ENCODE results near the gene PEAR1.

PEAR1 gene

GRCh38 chr1:156942176-156942575 lies 48.7 kb downstream of the PEAR1 start:
- DNase-seq: no peak

DNA sequence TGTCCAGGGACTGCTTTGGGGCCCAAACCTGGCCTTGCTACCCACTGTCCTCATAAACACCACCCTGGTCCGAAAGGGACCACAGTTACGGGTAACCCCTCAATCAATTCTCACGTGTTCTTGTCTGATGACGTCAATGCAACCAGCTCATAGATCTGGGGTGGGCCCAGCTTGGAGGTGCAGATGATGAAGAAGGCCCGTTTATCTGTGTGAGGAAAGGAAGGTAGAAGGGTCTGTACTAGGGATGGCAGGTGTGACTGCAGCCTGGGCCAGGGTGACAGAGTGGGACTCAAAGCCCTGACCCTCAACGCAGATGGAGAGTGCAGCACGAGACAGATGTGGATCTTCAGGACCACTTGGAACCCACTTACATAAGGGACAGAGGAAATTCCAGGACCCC lies 49.1 kb downstream of the PEAR1 start:
- no peak for DNase-seq

- DNase-seq: no peak
Measured at GRCh38 chr1:156943756-156944155, 50.2 kb downstream of the PEAR1 start.

GRCh38 chr1:156944268-156944667 lies 50.8 kb downstream of the PEAR1 start:
- DNase-seq: no peak

DNA sequence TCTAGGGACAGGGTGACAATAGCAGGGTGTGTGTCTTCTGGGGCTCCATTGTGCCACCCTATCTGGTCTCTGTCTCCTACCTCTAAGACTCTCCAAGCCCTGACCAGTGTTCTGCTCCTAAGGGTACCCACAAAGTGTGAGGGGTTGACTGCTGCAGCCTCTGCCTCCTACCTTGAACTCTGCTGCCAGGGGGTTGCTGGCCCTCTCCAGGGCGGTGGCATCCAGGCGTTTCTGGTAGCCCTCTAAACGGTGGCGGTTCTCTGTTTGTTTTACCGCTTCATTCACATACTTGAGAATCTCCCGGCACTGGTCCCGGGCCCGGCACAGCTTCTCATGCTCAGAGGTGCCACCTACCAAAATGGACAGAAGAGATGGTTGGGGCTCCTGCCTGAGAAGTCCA lies 51.3 kb downstream of the PEAR1 start:
- DNase-seq: no peak

DNA sequence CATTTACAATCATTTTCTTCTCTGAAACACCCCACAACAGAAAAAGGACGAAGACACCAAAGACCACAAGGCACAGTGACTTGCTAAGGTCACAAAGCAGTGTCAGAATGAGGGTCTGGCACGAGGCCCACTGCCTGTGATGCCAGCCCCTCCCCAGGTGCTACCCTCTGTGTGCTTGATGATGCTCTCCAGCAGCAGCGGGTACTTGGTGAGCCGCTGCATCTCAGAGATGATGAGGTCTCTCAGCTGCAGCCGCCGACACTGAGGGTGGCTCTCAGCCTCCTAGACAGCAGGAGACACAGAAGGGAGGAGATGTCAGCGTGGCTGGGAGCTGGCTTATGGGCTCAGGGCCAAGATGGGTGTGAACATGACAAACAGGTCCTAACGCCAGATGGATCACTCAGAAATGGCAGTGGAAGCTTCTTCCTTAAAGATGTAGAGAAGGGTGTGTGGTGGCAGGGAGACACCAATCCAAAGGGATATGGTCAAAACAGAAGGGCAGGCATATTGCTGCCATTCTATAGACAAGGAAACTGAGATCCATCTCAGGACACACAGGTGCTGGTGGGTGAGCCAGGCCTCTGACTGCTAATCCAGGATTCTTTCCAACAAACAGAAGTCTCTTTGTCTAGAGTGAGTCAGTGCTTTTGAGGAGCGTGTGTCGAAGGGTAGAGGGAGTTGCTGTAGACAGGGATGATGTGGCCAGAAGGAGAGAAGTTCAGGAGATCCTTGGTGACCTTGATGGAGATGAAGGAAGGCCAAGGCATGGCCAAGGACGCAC lies 52.6 kb downstream of the PEAR1 start:
- DNase-seq: no peak

DNA sequence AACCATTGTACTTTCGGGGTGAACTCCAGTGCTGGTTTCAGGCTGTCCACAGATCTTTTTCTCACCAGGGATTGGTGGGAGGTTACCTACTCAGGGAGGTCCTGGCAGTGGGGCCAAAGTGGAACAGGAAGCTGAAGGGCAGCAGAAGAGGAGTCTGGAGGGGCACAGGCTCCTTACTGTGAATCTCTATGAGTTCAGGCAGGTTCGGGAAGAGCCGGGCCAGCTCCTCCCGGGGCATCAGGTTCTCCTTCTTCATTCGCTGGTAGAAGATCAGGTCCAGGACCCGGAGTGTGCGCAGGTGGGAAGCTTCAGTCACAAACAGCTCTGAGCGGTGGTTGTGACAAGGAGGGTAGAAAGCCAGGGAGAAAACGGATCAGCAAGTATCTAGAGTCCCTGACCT lies 53.6 kb downstream of the PEAR1 start:
- DNase-seq: no peak

DNA sequence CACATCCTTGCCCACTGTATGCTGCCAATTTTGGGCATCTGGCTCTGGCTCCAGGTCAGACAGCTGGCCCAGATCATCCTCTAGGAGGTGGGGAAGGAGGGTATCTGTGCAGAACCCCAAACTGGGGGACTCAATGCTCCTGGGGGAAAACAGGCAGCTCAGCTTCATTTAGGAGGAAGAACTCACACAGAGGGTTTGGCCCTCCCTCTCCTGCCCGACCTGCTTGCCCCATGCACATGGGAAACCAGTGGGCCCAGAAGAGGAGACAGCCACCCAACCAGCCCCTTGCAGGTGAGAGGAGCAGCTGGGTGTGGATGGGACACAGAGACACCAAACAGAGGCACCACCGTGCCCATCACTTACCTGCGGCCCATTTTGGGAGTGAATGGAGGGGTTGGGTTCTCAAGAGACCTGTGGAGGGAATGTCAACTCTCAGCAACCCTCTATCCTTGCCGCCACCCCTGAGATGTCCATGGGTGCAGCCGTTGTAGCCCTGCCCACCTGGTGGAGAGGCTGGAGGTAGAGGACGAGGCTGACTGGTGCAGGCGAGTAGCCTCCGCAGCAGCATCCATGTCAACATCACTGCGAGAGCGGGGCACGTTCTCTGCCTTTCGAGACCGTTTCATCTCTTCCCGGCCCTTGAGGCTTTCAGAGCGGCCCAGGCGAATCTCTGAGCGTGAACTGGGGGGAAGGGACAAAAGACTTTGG lies 54.5 kb downstream of the PEAR1 start:
- no peak for DNase-seq

DNA sequence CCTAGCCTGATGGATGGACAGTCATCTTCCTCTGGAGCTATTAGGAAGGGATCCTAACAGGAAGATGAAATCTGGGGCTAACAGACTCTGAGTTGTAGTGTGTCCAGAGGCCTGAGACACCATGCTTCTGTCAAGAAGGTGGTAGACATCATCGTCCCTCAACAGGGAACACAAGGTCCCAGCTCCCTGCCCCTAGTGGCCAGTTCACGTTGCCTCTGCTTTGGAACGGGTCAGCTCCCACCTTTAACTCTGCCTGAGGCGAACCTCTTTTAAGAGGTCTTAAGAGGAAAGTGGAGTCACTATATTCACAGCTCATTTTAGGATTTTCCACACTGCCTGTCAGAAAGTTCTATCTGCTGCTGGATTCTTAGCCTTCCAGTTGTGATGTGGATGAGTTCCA lies 55.2 kb downstream of the PEAR1 start:
- no peak for DNase-seq

- DNase-seq: no peak
Measured at GRCh38 chr1:156949127-156949526, 55.6 kb downstream of the PEAR1 start.

- no peak for DNase-seq
Measured at GRCh38 chr1:156951371-156951770, 57.9 kb downstream of the PEAR1 start.

GRCh38 chr1:156953571-156953970 lies 60.1 kb downstream of the PEAR1 start:
- no peak for DNase-seq

GRCh38 chr1:156956333-156956732 lies 62.8 kb downstream of the PEAR1 start:
- DNase-seq: no peak

DNA sequence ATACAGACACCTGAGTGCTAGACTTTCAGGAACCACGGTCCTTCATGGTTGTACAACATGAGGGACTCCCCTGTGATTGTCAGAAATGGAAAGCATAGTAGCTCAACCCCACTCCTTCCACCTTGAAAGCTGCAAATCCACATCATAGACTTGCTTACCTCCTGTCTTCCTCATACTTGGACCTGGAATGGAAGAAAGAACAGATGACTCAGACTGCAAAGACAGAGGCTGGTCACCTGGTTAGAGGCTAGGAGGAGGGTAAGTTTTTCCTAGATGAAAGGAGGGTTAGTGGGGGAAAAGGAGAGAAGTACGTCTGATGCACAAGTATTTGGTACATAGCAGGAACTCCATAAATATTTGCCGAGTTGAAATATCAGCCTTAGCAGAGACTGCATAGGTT lies 64.1 kb downstream of the PEAR1 start:
- no peak for DNase-seq

DNA sequence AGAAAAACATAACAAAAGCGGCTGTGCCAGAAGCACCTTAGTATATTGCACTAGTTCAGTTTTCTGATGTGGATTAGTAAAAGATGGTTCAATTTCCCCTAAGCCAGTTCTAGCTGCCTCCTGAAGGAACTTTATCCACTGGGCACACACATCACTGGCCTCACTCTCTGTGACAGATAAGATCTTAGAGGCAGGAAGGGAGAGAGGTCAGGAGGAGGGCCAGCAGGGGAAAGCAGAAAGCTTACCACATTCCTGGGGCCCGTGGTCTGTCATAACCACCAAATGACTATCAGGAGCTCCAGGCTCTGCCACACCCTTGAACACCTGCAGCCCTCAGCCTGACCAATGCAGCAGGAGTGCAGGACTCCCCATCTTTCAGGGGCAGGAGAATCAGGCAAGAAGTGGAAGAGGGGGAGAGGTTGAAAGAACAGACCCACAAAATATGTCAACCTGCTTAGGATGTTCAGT lies 64.8 kb downstream of the PEAR1 start:
- no peak for DNase-seq

- DNase-seq: no peak
Measured at GRCh38 chr1:156959414-156959813, 65.9 kb downstream of the PEAR1 start.

GRCh38 chr1:156959925-156960324 lies 66.4 kb downstream of the PEAR1 start:
- DNase-seq: no peak

- DNase-seq: no peak
Measured at GRCh38 chr1:156961709-156962108, 68.2 kb downstream of the PEAR1 start.

DNA sequence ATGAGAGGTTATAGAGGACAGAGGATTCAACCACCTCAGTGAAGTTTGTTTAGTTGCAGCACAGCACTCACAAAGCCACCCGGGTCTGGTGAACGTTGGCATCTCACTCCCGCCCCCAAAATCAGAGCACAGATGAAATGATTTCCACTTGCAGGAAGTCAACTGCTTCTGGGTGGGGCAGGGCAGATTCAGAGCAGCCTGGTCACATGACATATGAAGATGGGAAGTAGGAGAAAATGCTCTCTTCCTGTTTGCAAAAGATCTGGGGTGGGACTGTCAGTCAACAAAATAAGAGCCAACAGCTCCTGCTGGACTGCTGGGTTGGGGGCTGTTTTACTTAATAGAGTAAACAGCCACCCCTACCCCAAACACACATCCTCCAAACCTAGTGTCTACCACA lies 70.1 kb downstream of the PEAR1 start:
- no peak for DNase-seq

- no peak for DNase-seq
Measured at GRCh38 chr1:156964441-156964840, 70.9 kb downstream of the PEAR1 start.
